ENCODE measurements around the gene TNS3.

The TNS3 gene

GRCh38 chr7:47576031-47576865 lies 5.7 kb downstream of the TNS3 start:
- DNase-seq (ENCODE audit: low read depth, low spot score): no peak
- in situ Hi-C loops (cut with HindIII; ENCODE audit: low sequenced_read_pairs): no loop called here
- TF ChIP-seq, protein P1, sequence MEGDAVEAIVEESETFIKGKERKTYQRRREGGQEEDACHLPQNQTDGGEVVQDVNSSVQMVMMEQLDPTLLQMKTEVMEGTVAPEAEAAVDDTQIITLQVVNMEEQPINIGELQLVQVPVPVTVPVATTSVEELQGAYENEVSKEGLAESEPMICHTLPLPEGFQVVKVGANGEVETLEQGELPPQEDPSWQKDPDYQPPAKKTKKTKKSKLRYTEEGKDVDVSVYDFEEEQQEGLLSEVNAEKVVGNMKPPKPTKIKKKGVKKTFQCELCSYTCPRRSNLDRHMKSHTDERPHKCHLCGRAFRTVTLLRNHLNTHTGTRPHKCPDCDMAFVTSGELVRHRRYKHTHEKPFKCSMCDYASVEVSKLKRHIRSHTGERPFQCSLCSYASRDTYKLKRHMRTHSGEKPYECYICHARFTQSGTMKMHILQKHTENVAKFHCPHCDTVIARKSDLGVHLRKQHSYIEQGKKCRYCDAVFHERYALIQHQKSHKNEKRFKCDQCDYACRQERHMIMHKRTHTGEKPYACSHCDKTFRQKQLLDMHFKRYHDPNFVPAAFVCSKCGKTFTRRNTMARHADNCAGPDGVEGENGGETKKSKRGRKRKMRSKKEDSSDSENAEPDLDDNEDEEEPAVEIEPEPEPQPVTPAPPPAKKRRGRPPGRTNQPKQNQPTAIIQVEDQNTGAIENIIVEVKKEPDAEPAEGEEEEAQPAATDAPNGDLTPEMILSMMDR (IDR thresholded peaks at IDR 0.05; ENCODE audit: low read depth, low read length): no peak
- no peak overlapping the region for H3K4me3 ChIP-seq (ENCODE audit: low read depth, low read length)

DNA sequence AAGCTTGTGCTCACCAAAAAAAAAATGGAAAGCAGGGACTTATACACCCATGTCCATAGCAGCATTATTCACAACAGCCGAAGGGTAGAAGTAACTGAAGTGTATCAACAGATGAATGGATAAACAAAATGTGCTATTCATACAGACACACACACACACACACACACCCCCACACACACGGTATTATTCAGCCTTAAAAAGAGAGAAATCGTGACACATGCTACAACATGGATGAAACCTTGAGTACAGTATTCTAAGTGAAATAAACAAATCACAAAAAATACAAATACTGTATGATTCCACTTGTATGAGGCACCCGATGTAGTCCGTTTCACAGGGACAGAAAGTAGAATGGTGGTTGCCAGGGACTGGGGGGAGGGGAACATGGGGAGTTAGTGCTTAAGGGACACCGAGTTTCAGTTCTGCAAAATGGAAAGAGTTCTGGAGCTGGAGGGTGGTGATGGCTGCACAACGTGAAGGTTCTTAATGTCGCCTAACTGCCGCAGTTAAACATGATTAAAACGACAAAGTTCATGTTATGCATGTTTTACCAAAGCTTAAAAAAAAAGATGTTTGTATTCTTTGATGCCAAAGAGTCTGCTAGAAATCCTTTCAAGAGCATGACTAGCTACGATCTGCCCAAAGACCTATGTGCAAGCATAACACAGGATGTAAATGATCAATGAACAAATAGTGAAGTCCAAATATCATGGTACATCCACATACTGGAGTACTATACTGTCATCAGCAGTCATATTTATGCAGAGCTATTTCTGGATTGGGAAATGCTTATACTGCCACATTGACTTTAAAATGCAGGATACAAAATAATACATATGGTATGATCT lies 7.2 kb downstream of the TNS3 start:
- no peak for DNase-seq (ENCODE audit: low read depth, low spot score)
- in situ Hi-C loops (cut with HindIII; ENCODE audit: low sequenced_read_pairs): no loop called here
- TF ChIP-seq, protein P1 (IDR thresholded peaks at IDR 0.05; ENCODE audit: low read depth, low read length): no peak
- H3K4me3 ChIP-seq (ENCODE audit: low read depth, low read length): no peak overlapping the region

DNA sequence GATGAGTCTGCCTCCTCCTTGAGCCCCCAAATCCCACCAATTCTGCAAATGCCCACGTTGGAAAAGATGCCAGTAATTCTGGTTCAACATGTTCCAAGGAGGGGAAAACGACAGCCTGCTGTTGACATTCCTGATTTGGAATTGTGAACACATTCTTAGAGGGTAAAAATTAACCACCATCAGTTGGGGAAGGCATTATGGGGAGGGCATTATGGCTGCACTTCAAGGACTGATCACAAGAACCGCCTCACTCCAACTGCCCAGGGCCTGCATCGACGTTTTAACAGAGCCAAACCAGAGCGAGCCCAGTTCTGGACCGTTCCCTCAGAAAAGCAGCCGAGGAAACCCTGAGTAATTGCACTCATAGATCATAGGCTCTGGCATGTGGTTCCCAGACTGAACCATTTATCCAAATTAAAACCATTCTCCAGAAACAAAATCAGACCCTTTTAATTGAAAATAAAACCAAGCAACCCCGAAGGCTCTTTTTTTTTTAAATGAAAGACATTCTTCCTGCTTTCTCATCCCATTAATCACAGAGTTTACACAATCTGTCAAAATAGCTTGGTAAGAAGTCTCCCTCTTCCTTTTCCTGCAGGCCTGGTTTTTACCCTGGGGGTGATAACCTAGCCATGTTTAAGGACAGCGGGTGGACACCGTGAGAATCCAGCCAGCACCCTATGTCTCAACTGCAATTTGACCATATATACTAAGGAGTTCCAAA lies 8.0 kb downstream of the TNS3 start:
- DNase-seq (ENCODE audit: low read depth, low spot score): peak; percentile 59
- TF ChIP-seq, protein P1 (IDR thresholded peaks at IDR 0.05; ENCODE audit: low read depth, low read length): no peak
- H3K4me3 ChIP-seq (ENCODE audit: low read depth, low read length): no peak overlapping the region
- in situ Hi-C loops (cut with HindIII; ENCODE audit: low sequenced_read_pairs): no loop called here

DNA sequence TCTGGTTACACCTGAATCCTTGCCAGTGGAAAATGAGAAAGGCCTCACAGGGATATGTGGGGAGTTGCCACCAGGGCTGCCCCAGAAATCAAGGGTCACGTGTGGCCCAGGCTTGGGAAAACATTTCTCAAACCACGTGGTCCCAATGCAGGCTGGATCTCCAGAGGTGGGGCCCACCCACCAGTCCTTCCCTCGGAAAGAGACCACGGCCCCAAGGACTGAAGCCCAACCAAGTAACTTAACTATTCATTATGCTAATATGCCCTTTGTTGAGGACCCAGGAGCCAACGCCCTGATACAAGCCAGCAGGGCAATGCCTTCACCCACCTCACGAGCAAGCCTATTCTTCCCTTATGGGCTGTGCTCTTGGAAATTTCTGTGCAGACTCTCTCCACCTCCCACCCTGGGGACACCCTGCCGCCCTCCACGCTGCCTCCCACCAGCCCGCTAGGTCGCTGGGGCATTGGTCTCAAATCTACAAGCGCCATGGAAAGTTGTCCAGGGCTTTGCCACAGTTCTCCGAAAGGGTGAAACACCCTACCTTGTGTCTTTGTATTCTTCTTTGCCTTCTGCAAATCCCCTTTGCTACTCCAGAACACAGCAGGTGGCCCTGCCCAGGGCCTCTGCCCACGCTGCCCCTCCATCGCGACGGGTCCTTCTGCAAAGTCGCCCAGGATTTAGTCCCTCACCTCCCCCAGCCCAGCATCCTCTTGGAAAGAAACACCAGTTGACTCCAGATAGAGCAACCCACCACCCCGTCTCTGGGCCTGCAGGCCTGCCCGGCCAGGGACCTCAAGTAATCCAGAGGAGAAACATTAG lies 8.8 kb downstream of the TNS3 start:
- H3K4me3 ChIP-seq (ENCODE audit: low read depth, low read length): no peak overlapping the region
- no peak for DNase-seq (ENCODE audit: low read depth, low spot score)
- TF ChIP-seq, protein P1 (IDR thresholded peaks at IDR 0.05; ENCODE audit: low read depth, low read length): no peak
- in situ Hi-C loops (cut with HindIII; ENCODE audit: low sequenced_read_pairs): no loop called here

DNA sequence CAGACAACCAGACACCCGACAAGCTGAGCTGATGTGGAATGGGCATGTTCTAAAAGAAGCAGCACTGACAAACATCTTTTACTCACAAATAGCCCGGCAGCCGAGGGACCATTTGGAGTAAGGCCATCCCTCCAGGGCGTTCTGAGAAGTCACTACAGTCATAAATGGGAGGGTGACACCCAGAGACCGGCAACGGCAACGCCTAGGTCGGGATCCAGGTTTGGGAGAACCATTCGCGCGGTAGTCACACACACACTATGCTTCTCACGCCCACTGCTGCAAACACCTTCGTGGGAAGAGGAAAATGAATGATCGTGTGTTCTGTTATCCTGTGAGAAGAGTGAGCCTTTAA lies 9.8 kb downstream of the TNS3 start:
- H3K4me3 ChIP-seq (ENCODE audit: low read depth, low read length): no peak overlapping the region
- TF ChIP-seq, protein P1 (IDR thresholded peaks at IDR 0.05; ENCODE audit: low read depth, low read length): no peak
- no peak for DNase-seq (ENCODE audit: low read depth, low spot score)
- in situ Hi-C loops (cut with HindIII; ENCODE audit: low sequenced_read_pairs): no loop called here
